Endothelial cell of hepatic sinusoid (primary cell): ENCODE data around the gene GCSAM.

Experiments used
- in situ Hi-C: cut with HindIII; loops from 2 replicates; pipeline ENCODE4 v1.10.0; 2017; ENCODE audit warnings: low sequenced_read_pairs

The GCSAM gene, protein sequence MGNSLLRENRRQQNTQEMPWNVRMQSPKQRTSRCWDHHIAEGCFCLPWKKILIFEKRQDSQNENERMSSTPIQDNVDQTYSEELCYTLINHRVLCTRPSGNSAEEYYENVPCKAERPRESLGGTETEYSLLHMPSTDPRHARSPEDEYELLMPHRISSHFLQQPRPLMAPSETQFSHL

DNA sequence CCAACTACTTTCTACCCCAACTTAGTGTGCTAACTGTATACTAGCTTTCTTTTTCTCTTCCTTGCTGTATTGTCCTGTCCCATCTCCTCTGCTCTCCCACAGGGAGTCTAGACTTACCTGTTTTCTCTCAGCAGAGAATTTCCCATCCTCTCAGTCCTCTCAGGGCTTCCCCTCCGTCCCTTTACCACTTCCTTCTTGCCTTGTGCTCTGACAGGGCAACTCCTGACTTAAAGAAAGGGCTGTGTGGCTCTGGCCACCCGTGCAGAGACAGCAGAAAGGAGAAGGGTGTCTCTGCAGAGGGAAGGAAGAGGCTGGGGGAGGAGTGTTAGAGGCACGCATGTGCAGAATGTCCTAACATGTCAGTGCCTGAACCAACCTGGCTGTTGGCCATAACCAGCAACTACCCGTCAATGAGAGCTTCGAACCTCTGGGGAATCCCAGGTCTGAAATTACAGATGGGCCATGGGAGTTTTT lies at the start of gene GCSAM:
GCSAM (minus strand) TSS at position 274 of the 474 bp plus-strand sequence; CDS start at position 146, 128 bp downstream.
- in situ Hi-C loops: loop anchor here (10.0 kb wide), 1 partner anchor 152 kb away; no protein-coding TSS in a partner anchor

DNA sequence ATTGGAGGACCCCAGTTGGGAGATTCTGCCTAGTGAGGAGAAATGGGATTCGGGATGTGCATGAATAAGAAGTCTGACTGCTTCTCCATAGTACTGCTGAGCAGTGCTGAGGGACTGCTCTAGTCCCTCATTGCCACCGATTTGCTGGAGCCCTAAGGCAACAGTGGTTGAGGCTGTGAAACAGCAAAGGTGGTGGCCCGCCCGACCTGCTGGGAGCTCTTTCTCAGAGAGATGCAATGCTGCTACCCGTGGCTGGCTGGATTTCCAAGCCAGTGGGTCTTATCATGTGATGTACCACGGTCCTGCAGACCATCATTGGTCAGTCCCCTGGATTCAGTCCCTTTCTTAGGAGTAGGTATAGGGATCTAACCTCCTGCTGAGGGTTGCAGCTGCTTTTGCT lies 42.6 kb upstream of the GCSAM start:
- in situ Hi-C loops: no loop called here

DNA sequence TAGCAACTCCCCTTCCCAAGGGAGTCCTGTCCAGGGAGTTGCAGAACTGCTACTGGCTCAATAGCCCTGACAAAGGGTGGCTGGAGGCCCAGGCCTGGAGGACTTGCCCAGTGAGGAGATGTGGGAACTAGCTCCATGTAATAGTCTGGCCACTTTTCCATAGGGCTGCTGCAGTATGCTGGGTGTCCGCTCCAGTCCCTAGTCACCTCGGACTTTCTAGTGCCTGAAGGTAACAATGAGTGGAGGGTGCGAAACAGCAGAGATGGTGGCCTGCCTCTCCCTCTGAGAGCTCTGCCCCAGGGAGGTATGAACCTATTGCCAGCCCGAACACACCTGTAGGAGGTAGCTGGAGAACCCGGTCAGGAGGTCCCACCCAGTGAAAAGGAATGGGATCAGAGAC lies 42.0 kb upstream of the GCSAM start:
- in situ Hi-C loops: no loop called here

DNA sequence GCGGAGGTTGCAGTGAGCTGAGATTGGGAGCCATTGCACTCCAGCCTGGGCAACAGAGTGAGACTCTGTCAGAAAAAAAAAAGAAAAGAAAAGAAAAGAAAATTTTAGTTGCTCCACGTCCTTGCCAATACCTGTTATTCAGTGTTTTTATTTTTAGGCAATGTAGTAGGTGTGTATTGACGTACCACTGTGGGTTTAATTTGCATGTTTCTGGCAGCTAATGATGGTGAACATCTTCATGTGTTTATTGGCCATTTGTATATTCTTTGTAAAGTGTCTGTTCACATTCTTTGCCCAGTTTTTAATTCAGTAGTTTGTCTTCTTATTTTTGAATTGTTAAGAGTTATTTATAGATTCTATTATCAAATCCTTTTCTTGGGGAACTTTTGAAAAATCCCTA lies 38.1 kb upstream of the GCSAM start:
- in situ Hi-C loops: no loop called here

DNA sequence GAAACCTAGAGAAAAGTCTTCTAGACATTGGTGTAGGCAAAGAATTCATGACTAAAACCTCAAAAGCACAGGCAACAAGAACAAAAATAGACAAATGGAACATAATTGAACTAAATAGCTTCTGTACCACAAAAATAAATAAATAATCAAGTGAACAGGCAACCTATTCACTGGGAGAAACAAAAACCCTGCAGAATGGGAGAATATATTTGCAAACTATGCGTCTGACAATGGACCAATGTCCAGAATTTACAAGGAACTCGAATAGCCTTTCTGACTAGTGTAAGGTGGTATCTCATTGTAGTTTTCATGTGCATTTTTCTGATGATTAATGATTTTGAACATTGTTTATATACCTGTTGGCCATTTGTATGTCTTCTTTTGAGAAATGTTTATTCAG lies 37.0 kb upstream of the GCSAM start:
- in situ Hi-C loops: no loop called here

DNA sequence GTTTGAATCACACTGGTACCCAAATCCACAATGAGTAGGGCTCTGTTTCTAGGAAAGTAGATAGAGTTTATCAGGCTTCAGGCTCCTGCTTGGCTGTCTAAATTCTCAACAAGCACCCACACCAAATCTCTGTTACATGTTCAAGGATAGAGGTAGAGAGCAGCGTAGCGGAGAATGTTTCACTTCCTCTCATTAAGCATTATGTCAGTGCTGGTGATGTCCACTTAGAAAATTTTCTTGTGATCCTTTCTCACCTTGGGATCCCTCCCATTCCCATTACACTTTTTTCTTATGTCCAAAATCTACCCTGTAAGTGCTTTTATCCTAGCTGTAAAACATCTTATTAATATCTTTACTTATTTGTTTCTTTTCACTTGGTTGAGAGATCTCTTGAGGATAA lies 34.7 kb upstream of the GCSAM start:
- in situ Hi-C loops: no loop called here

DNA sequence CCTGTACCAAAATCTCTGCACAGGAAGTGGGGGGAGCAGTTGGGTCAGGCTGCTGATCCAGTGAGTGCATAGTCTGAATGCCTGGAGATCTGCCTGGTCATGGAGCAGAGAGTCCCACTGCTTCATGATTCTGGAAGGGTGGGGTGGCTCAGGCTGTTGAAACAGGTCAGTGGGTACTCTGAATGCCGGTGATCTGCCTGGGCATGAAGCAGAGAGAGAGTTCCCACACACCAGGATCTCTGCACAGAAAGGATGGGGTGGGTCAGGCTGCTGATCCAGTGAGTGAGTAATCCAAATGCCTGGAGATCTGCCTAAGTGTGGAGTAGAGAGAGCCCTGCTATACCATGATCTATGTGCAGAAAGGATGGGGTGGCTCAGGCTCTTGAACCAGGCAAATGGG lies 16.1 kb upstream of the GCSAM start:
- in situ Hi-C loops: no loop called here

DNA sequence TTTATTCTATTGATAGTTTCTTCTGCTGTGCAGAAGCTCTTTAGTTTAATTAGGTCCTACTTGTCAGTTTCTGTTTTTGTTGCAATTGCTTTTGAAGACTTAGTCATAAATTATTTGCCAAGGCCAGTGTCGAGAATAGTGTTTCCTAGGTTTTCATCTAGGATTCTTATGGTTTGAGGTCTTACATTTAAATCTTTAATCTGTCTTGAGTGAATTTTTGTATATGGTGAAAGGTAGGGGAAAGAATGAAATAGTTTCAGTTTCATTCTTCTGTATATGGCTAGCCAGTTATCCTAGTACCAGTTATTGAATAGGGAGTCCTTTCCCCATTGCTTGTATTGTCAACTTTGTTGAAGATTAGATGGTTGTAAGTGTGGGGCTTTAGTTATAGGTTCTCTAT lies 10.6 kb upstream of the GCSAM start:
- in situ Hi-C loops: no loop called here

DNA sequence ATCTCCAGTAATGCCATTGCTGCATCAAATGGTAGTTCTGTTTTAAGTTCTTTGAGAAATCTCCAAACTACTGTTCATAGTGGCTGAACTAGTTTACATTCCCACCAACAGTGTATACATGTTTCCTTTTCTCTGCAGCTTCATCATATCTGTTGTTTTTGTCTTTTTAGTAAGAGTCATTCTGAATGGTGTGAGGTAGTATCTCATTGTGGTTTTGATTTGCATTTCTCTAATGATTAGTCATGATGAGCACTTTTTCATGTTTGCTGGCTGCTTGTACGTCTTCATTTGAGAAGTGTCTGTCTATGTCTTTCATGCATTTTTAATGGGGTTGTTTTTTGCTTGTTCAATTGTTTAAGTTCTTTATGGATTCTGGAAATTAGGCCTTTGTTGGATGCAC lies 10.2 kb upstream of the GCSAM start:
- in situ Hi-C loops: no loop called here

DNA sequence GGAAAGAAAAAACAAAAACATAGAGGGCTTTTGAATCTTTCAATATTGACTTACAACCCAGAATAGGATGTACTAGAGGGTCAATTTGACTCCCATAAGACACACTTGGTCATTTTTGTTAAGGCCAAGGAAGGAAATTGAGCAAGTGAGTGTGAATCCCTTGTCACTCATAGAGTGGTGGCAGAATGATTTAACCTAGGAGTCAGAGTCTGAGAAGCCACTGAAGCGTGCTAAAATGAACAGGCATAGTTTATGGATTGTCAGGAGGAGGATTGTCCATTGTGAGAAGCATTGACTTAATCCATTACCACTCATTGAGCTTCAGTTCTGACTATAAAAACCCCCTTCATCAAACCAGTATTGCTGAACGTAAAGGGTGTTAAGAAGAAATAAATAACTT lies 8.2 kb upstream of the GCSAM start:
- in situ Hi-C loops: no loop called here

DNA sequence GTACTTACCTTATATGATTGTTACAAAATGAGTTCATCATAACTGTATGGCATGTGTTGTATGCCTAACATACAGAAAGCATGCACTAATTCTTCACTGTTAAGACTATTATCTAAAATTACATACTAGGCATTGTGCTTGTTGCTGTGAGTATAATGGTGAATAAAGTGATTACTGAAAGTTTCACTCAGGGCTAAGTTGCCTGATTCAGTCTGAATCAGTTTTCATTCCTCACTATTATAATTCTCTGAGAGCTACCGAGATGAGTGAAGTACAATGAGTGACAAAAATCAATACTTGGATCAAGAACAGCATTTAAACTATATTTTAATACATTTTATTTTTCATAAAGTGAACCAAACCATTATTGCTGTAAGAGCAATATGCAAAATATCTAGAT lies 7.5 kb upstream of the GCSAM start:
- in situ Hi-C loops: no loop called here

DNA sequence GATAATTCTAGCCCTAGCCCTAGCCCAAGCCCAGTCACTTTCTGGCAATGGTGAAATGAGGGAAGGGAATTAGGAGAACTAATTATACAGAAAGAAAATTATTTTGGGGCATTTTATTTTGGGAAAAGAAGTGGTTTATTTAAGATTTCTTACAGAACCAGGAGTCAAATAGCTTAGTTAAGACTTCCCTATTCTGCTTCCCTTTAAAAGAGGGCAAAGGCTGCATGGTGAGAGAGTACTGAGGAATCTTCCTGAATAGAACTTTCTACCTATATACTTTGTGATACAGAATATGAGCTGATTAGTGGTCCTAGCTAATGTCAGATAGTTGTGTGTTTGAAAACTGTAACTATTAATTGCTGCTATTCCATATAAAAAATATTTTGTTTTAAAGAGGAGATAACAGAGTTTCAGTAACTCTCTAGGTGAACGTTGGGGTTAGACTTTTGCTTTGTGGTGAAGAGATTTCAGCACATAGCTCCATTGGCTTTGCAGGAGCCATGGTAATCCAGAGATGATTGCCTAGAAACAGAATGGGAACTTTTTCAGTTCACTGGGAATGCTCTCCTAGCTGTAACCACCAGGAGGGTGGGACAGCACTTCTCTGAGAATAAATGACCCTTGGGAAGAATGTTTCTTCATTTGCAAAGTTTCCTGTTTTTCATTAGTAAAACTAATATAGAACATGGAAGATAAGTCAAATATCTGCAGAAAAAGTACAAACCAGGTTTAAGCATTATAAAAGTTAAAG lies 5.3 kb upstream of the GCSAM start:
- in situ Hi-C loops: loop anchor here (10.0 kb wide), 1 partner anchor 146 kb away; no protein-coding TSS in a partner anchor

DNA sequence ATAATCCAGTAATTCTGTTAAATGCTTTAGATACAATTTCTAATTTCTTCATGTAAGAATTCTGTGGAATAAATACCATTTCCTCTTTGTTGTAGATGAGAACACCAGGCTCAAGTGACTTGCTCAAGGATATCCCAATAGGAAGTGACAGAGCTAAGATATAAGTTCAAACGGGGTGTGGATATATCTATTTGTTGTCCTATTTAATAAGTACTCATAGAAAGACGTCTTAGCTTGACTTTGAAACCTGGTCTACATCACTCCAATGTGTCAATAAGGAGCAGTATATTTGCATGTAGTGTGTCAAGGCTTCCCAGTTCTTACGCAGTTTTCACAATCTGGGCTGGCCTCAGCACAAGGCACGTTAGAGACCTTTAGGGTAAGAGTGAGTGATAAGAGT lies 4.7 kb upstream of the GCSAM start:
- in situ Hi-C loops: loop anchor here (10.0 kb wide), 1 partner anchor 147 kb away; no protein-coding TSS in a partner anchor

DNA sequence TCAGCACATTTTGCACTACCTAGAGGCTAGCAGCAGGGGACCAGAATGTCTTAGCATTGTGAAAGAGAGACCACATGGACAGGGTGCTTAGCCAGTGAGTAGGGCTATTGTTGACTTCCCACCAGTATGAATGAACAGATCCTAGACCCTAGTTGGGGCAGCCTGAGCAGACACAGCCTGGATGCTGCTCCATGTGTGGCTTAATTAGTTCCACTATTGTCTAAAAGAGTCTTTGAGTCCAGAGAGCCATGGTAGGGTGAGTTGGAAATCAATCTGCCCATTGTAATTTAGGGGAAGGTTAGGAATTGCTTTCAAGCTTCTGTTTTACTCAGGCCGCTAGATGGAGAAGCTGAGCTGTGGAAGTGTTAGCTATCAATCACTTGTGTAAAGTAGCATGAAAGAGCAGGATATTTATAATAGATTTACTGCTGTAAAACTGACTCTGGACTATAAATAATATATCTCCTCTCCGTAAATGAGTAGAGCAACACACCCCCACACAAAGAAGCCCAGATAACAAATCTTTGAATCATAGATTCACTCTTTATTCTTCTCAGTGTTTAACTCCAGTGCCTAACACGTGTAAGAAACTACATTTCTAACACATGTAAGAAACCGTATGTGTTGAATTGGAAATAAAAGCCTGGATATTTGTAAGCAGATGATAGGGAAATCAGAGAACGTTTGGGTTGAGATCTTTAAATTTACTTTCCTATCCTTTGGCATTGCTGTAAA lies 4.1 kb upstream of the GCSAM start:
- in situ Hi-C loops: loop anchor here (10.0 kb wide), 1 partner anchor 148 kb away; no protein-coding TSS in a partner anchor

DNA sequence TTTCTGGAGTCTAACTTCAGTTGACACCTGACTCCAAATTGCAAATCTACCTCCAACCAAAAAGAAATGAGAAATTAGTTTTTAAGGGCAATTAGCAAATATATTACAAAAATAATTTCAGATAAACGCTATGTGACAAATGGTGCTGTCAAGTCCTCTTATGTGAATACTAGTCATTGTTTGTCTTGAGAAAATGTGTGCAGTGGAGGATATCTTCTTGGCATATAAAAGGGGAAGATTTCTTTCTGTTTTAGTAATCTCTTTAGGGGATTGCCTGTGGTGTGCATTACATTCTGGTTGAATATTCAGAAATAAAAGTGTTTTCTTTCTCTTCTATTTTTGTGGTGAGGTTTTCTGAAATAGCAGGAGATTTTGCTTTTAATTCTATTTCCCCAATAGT lies 3.0 kb upstream of the GCSAM start:
- in situ Hi-C loops: loop anchor here (10.0 kb wide), 1 partner anchor 149 kb away; no protein-coding TSS in a partner anchor

DNA sequence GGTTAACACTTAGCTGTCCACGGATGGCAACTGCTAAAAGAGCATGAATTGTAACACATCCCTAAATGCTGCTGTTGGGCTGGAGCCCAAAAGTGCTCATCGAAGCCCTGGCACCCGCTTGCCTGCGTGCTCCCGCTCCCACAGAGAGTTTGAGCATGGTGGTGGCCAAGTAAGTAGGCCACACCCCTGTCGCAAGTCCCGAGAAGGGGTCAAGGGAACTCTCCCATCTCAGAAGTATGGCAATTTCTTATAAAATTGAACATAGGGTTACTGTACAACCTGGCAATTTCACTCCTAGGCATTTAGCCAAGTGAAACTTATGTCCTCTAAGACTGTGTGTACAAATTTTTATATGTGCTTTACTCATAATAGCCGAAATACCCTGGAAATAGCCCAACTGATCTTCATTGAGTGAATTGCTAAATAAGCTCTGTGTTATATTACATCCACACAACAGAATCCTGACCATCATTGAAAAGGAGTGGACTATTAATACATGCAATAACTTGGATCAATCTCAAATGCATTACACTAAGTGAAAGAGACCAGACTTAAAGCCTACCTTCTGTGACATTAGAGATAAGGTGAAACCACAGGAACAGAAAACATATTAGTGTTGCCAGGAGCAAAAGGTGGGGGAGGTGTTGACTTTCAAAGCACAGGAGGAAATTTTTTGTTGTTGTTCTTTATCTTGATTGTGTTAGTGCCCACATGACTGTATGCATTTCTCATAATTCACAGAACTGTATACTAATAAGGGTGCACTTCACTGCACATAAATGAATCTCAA lies 1.5 kb upstream of the GCSAM start:
- in situ Hi-C loops: loop anchor here (10.0 kb wide), 1 partner anchor 150 kb away; no protein-coding TSS in a partner anchor

DNA sequence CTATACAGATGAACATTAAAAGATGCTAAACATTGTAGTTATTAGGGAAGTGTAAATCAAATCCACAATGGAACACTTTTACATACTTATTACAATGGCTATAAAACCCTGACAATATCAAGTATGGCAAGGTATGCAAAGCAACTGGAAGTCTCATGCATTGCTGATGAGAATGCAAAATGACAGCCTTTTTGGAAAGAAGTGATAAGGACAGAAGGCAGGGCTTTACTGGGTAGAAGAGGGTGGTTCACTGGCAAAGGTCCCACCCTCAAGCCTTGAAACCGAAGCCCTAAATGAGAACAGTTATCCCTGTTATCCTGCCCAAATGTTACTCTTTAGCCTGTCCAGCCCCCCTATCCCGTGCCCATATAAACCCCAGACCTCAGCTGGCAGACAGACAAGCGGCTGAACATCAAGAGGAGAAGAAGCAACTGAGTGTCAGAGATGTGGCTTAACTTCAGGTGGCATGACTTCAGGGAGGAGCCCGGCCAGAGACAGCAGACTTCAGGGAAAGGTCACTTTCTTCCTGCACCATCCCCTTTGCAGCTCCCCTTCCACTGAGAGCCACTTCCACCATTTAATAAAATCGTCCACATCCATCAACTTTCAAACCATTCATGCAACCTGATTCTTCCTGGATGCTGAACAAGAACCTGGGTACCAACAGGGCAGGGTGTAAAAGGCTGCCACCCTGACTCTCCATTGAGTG lies 732 bp upstream of the GCSAM start:
- in situ Hi-C loops: loop anchor here (10.0 kb wide), 1 partner anchor 151 kb away; no protein-coding TSS in a partner anchor

DNA sequence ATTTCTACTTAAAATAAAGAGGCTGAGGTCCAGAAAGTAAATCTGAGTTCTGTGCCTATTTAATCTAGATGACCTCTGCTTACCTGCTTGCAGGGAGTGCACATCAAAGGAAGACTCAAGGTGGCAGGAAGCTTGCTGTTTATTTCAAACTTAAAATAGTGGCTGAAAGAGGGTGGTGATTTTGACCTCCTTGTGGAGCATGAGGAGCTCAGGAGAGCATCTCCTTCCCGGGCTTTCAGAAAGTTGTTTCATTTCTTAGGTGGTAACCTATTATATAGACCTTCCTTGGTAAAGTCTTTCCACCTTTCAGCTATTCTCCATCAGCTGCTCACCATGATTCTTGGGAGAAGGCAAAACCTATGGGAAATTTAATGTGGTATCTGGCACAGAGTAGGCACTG lies 494 bp downstream of the GCSAM start:
- in situ Hi-C loops: loop anchor here (10.0 kb wide), 1 partner anchor 152 kb away; no protein-coding TSS in a partner anchor

DNA sequence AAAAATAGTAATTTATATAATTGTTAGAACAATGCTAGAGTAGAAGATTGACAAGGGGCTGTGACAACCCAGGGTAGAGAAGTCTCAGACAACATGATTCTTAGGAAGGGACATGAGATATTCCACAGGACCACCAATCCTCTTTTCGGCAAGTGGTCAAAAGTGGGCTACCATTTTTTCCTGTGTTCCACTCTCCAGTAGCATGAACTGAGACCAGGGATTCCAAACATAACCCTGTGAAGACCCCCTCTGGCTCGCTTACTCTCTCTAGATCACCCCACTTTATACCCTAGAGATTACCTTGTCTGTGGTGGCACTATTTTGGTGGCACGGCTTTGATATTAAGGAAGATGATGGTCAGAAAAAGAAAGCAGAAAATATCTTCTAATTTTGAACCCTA lies 960 bp downstream of the GCSAM start:
- in situ Hi-C loops: loop anchor here (10.0 kb wide), 1 partner anchor 153 kb away; no protein-coding TSS in a partner anchor

DNA sequence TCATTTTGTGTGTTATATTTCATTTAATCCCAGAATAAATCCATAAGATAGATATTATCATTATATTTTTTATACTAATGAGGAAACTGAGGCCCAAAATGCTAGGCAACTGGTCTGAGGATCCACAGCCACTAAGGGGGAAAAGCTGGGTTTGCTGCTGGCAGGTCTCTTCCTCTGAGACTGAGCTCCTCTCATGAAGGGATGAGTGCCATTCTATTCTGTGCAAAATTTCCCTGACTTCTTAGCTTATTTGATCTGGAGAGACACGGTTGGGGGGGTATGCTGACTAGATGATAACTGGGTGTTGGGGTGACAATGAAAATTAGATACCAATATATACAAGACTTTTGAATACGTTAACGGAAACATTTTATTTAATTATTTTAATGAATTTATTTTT lies 1.9 kb downstream of the GCSAM start:
- in situ Hi-C loops: loop anchor here (10.0 kb wide), 1 partner anchor 154 kb away; no protein-coding TSS in a partner anchor
